ENCODE results near the gene MARS1. TPM values are rescaled to one million over a fixed set of nuclear protein-coding genes. Genes with fewer than 3 reads are reported as not detected.
"Not testable (repeated sequence)": the region's sequence is repeated elsewhere in the genome, so short reads cannot be mapped to it uniquely, and the experiment has no call there.

The MARS1 gene
- total and polyA plus RNA-seq, 8 donors = 35.1 to 1,821 (median 61.7) TPM

- DNase-seq = no peak
- H3K27ac ChIP-seq = no peak overlapping the region
- H3K9me3 ChIP-seq = no peaks in the 10 kb centered on the region
- no peak overlapping the region for H3K4me3 ChIP-seq
- 76 to 86% (median 77%) methylated on average over 4 of the region's 4 CpGs for WGBS, 5 donors
- peaks cover 0 to 18% (median 0%) of the 10 kb centered on the region in 3 donors for H3K27me3 ChIP-seq
- intact Hi-C loops (cut with DNase I; ENCODE audit: low total_unique reads) = no loop called here
- no peaks in the 10 kb centered on the region for H3K4me1 ChIP-seq
- no peaks in the 10 kb centered on the region for H3K36me3 ChIP-seq
- TF ChIP-seq POLR2A (IDR thresholded peaks at IDR 0.05) (no peak), CTCF (IDR thresholded peaks at IDR 0.05) (no peak), POLR2AphosphoS5 (IDR thresholded peaks at IDR 0.05) (no peak), EP300 (IDR thresholded peaks at IDR 0.05) (no peak)
Measured at GRCh38 chr12:57558864-57559263, 71.0 kb downstream of the MARS1 start.

GRCh38 chr12:57560516-57560915 is 72.6 kb downstream of the MARS1 start:
- H3K4me3 ChIP-seq = no peak overlapping the region
- intact Hi-C loops (cut with DNase I; ENCODE audit: low total_unique reads) = no loop called here
- no peak overlapping the region for H3K27ac ChIP-seq
- H3K36me3 ChIP-seq = no peaks in the 10 kb centered on the region
- TF ChIP-seq EP300 (IDR thresholded peaks at IDR 0.05) = no peak
- TF ChIP-seq CTCF (IDR thresholded peaks at IDR 0.05) = no peak
- no peak for TF ChIP-seq POLR2AphosphoS5 (IDR thresholded peaks at IDR 0.05)
- TF ChIP-seq POLR2A (IDR thresholded peaks at IDR 0.05) = no peak
- no peak for DNase-seq
- H3K9me3 ChIP-seq = no peaks in the 10 kb centered on the region
- H3K27me3 ChIP-seq = peaks cover 0 to 21% (median 0%) of the 10 kb centered on the region in 3 donors
- no peaks in the 10 kb centered on the region for H3K4me1 ChIP-seq
- WGBS, 5 donors = 90 to 96% (median 92%) methylated on average over 2 of the region's 2 CpGs

GRCh38 chr12:57561117-57561516 is 73.2 kb downstream of the MARS1 start:
- 43 to 48% (median 46%) methylated on average over 1 of the region's 1 CpG for WGBS, 5 donors
- DNase-seq; H3K4me3 ChIP-seq; intact Hi-C loops (cut with DNase I; ENCODE audit: low total_unique reads); H3K9me3 ChIP-seq; H3K36me3 ChIP-seq; H3K4me1 ChIP-seq; H3K27ac ChIP-seq: not testable (repeated sequence)
- H3K27me3 ChIP-seq = peaks cover 0 to 21% (median 0%) of the 10 kb centered on the region in 3 donors

GRCh38 chr12:57563358-57563757 is 75.5 kb downstream of the MARS1 start:
- Histone ChIP-seq H3K4me3 (no peak overlapping the region), H3K4me1 (no peaks in the 10 kb centered on the region), H3K36me3 (no peaks in the 10 kb centered on the region), H3K27me3 (peaks cover 0 to 30% (median 0%) of the 10 kb centered on the region in 3 donors), H3K9me3 (no peaks in the 10 kb centered on the region), H3K27ac (no peak overlapping the region)
- no peak for DNase-seq
- TF ChIP-seq EP300 (IDR thresholded peaks at IDR 0.05) = no peak
- TF ChIP-seq CTCF (IDR thresholded peaks at IDR 0.05) = no peak
- no peak for TF ChIP-seq POLR2A (IDR thresholded peaks at IDR 0.05)
- TF ChIP-seq POLR2AphosphoS5 (IDR thresholded peaks at IDR 0.05) = no peak
- intact Hi-C loops (cut with DNase I; ENCODE audit: low total_unique reads) = no loop called here
- WGBS, 5 donors = 52 to 65% (median 54%) methylated on average over 4 of the region's 4 CpGs

- 74 to 85% (median 82%) methylated on average over 7 of the region's 7 CpGs for WGBS, 5 donors
- intact Hi-C loops (cut with DNase I; ENCODE audit: low total_unique reads) = no loop called here
- H3K4me1 ChIP-seq = no peaks in the 10 kb centered on the region
- no peaks in the 10 kb centered on the region for H3K36me3 ChIP-seq
- no peak for TF ChIP-seq CTCF (IDR thresholded peaks at IDR 0.05)
- H3K27me3 ChIP-seq = peaks cover 0 to 30% (median 0%) of the 10 kb centered on the region in 3 donors
- no peak for DNase-seq
- H3K4me3 ChIP-seq = no peak overlapping the region
- no peaks in the 10 kb centered on the region for H3K9me3 ChIP-seq
- H3K27ac ChIP-seq = no peak overlapping the region
Measured at GRCh38 chr12:57564178-57564740, 76.4 kb downstream of the MARS1 start.

All from stomach (tissue), 9 donors.